Mucosa of gallbladder (tissue), 1 donor: ENCODE results near the gene MAST1. TPM values are rescaled to one million over a fixed set of nuclear protein-coding genes. Genes with fewer than 3 reads are reported as not detected.
"Not testable (repeated sequence)": the region's sequence is repeated elsewhere in the genome, so short reads cannot be mapped to it uniquely, and the experiment has no call there.

Experiments
- DNase-seq: peaks from one replicate; pipeline ENCODE4 v3.0.0-alpha.2; 2020; ENCODE audit warnings: low spot score
- total RNA-seq: library from RNA; stranded (reverse); gene quantifications from one replicate; pipeline ENCODE4 v1.2.1, GENCODE V29; 2021
- donor health status: DM: no; HTN: no; CAD: no.

MAST1 gene
- total RNA-seq, 1 donor from 2014 or later = 0.83 TPM

DNA sequence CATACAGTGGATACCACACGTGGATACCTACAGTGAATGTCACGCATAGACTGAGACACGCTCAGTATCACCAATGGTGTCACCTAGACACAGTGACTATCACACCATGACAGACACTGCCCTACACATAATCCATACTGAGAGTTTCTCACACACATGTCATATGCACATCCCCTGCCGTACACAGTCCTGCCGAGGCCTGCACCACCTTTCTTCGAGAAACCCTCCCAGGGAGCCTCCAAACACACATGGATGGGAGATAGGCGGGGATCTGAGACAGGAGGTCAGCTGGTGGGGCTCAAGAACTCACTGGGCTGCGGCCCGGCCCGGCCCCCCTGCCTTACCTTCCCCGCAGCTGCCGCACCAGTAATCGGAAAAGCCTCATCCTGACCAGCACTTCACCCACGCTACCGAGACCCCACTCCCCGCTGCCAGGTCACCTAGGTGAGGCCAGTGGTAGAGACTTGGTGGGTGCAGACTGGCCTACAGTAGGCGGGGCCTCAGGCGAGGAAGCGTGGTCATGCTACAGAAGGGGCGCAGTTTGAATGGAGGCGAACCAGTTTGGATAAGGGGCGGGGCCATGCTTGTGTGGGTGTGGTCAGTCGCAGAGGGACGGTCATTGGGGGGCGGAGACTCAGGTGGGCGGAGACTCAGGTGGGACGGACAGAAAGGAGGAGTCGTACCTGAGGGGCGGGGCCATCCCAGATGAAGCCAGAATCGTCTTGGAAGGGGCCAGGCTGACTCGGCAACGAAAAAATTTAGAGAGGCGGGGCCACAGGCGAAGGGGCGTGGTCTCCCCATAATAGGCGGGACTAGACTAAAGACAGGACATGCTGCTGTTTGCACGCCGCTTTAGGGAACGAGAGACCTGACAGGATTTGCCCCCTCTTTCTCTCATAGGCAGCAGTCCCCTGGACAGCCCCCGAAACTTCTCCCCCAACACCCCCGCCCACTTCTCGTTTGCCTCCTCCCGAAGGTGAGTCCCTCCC, 2.1 kb downstream of the MAST1 start:
- DNase-seq = peak; percentile 35

DNA sequence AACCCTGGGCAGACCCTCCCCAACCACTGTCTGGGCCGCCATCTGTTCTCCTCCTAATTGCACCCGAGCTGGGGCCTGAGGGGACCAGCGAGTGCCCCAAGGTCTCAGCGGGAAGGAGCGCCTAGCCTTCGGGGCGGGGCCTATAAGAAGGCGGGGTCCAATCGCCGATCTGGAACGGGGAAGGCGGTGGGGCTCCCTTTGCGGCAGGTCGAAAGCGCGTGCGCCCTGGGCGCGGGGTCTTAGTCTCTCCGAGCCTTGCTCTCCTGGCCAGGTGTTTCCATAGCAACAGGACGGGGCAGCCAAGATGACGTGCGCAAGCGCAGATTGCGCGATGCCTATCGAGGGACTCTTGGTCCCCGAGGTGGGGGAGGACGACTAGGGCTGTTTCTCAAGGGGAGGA, 2.8 kb downstream of the MAST1 start:
- no peak for DNase-seq

DNA sequence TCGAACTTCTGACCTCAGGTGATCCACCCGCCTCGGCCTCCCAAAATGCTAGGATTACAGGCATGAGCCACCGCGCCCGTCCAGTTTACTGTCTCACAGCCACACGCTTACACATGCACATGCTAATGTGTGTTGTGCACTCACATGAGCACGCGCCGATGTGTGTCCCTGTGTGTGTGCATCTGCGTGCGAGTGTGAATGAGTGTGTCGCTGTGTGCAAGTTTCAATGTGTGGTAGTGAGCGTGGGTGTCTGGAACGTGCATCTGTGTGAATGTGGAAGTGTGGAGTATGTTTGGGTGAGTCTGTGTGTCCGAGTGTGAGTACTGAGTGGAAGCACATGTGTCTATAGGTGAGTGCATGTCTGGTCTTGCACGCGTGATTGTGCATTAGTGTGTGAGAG, 4.2 kb downstream of the MAST1 start:
- DNase-seq = no peak

DNA sequence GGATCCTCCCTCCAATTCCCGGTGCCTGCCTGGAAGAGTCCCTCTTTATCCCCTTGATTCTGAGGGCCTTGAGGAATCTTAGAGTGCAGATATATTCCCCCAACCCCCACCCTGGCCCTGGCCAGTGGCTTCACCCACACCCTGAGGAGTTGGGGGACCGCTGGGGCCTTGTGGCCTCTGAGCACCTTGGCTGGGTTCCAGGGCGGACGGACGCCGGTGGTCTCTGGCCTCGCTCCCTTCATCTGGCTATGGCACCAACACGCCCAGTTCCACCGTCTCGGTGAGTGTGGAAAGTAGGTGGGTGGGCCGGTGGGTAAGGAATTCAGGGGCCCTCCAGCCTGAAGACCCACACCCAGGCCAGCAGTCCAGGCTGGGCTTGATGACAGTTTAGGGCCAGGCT, 5.0 kb downstream of the MAST1 start:
- DNase-seq = no peak

DNA sequence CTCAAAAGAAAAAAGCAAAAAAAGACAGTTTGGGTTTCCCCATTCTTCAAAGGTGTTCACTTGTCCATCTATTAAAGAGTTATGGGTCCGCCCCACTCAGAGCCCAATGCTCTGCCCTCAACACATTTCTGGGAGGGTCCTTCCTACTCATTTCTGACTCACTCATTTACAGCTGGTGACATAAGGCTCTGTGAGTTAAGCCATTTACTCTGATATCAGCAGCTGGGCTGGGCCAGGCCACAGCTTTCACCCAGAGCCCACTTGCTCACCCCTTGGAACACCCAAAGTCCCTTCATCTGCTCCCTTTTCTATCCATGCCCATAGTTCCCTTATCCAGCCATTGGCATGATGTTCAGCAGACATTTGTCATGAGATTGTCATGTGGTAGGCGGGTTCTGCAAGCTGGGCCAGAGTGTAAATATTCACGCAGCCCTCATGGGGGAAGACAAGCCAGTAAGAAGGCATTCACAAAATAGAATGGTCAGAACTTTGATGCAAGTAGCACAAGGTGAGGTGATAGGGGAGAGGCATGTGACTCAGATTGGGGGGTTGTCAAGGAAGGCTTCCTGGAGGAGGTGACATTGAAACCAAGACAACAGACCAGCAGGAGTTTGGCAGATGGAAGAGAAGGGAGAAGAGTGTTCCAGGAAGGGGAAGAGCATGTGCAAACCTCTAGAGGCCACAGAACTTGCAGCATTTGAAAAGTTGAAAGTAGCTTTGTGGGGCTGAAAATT, 5.9 kb downstream of the MAST1 start:
- DNase-seq = no peak

DNA sequence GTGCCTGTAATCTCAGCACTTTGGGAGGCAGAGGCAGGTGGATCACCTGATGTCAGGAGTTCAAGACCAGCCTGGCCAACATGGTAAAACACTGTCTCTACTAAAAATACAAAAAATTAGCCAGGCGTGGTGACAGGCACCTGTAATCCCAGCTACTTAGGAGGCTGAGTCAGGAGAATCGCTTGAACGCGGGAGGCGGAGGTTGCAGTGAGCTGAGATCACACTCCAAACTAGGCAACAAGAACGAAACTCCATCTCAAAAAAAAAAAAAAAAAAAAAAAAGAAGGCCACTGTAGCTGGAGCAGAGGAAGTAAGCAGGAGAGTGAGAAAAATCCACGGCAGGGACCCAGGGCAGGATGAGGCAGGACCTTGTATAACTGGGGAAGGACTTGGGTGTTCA, 8.3 kb downstream of the MAST1 start:
- not testable (repeated sequence) for DNase-seq

DNA sequence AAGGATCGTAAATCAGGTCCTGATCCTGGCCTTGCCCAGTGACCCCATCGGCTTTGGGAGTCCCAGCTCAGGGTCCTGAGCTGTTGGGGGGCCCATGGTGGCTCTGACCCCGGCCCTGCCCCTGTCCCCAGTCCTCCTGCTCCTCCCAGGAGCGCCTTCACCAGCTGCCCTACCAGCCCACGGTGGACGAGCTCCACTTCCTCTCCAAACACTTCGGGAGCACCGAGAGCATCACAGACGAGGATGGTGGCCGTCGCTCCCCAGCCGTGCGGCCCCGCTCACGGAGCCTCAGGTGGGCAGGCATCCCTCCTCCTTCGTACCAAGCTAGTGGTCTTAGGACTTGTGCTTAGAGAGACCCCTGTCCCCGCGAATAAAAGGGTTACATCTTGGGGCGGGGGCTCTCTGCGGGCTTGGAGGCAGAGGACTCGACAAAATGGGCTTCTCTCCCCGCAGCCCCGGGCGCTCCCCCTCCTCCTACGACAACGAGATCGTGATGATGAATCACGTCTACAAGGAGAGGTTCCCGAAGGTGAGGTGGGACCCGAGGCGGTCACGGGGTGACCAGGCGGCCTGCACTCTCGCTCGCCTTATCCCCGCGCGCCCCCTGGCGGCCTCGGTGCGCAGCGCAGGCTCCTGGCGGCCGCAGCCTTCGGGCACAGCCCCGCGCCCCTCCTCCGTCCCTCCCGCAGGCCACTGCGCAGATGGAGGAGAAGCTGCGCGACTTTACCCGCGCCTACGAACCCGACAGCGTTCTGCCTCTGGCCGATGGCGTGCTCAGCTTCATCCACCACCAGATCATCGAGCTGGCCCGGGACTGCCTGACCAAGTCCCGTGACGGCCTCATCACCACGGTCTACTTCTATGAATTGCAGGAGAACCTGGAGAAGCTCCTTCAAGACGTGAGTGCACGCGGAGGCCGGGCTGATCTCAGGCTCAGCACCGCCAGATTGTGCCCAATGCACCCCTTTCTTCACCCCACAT, 9.1 kb downstream of the MAST1 start:
- peak; percentile 81 for DNase-seq

DNA sequence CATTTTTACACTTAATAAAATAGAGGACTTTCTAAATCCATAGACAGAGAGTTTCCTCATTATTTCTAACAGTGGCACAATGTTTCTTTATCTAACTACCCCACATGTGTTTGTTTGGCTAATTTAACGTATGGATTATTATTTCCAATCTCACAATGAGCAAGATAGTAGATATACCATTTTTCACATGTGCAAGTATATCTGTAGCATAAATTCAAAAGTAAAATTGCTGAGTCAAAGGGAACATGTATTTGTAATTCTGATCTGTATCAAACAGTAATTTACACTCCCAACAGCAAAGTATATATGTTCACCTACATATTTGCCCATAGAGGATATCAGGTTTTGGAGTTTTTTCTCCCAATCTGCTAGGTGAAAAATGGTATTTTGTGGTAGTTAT, 18.3 kb downstream of the MAST1 start:
- no peak for DNase-seq

DNA sequence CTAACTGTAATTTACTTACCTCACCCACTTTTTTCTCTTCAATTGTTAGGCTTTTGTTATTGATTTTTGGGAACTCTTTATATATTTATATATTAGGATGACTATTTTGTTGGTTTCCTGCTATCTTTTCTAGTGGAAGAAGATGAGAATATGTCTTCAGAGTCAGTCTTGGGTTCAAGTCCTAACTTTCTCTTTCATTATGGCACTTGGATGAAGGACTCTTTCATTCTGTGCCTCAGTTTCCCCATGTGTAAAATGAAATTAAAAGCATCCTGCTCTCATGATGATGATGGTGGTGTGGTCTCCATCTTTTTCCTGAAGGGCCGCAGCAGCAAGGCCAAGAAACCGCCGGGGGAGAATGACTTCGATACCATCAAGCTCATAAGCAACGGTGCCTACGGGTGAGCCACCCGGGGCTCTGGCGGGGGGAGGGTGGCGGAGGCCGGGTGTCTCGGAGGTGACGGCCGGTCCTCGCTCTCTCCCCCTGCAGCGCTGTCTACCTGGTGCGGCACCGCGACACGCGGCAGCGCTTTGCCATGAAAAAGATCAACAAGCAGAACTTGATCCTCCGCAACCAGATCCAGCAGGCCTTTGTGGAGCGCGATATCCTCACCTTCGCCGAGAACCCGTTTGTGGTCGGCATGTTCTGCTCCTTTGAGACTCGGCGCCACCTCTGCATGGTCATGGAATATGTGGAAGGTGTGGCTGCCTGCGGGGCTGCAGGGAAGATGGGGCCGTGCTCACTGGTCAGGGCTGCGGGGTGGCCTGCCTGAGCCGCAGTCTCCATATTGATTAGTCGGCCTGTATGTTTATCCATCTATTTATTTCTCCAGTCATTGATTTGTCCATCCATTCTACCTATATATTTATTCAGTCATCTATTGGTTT, 20.0 kb downstream of the MAST1 start:
- DNase-seq = no peak

DNA sequence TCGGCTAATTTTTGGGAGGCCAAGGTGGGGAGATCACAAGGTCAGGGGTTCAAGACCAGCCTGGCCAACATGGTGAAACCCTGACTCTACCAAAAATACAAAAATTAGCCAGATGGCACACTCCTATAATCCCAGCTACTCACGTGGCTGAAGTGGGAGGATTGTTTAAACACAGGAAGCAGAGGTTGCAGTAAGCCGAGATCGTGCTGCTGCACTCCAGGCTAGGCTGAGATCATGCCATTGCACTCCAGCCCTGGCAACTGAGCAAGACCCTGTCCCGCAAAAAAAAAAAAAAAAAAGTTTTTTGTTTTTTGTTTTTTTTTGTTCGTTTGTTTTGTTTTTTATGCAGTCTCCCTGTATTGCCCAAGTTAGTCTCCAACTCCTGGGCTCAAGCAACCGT, 21.2 kb downstream of the MAST1 start:
- no peak for DNase-seq

DNA sequence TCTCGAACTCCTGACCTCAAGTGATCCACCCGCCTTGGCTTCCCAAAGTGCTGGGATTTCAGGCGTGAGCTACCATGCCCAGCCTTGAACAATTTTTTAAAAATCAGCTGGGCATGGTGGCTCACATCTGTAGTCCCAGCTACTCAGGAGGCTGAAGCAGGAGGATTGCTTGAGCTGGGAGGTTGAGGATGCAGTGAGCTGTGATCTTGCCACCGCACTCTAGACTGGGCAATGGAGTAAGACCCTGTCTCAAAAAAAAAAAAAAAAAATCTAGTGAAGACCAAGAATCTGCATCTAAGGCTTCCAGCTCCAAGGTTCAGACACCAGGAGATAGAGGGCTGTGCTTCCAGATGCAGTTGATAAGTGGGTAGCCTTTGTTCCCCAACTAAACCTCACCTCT, 25.8 kb downstream of the MAST1 start:
- no peak for DNase-seq

DNA sequence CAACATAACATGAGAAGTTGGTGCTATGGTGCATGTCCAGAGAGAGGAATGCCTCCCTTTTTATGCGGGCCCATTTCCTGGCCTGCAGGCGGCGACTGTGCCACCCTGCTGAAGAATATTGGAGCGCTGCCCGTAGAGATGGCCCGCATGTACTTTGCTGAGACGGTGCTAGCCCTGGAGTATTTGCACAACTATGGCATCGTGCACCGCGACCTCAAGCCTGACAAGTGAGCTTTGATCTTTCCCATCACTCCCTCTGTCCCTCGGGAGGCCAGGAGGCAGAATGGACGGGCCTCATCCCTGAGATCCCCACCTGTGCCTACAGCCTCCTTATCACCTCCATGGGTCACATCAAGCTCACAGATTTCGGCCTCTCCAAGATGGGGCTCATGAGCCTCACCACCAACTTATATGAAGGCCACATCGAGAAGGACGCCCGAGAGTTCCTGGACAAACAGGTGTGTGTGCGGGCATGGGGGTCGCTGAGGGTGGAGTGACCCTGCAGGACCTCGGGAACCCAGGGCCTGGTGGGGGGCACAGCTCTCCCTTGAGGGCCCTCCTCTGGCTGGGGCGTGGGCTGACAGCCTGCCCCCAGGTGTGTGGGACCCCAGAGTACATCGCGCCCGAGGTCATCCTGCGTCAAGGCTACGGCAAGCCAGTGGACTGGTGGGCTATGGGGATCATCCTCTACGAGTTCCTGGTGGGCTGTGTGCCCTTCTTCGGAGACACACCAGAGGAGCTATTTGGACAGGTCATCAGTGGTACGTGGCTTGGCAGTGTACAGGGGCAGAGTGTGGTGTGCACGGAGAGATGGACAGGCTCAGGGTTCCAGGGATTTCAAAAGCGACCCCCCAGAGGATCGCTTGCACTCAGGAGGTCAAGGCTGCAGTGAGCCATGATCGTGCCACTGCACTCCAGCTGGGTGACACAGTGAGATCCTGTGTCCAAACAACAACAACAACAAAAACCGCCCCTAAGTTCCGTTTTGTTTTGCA, 26.7 kb downstream of the MAST1 start:
- no peak for DNase-seq

DNA sequence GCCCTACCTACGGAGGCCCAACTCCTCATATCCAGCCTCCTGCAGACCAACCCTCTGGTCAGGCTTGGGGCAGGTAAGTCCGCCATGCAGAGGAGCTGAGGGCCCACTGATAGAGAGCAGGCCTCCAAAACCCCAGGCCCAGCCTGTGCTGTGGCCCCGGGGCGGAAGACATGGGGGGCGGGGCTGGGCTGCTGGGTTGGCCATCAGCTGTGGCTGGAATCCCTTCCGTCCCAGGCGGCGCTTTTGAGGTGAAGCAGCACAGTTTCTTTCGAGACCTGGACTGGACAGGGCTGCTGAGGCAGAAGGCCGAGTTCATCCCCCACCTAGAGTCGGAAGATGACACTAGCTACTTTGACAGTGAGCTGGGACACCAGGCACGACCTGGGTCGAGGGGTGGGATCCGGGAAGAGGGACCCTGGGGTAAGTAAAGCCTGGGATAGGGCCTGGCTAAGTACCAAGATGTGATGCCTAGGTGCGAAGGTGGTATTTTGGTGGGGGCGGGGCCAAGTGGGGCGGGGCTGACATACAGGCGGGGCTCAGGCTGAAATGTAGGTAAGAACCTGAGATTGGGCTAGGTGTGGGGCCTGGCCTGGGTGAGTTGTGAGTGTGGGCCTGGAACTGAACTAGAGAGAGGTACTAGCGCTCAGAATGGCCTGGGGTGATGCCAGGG, 27.6 kb downstream of the MAST1 start:
- no peak for DNase-seq

DNA sequence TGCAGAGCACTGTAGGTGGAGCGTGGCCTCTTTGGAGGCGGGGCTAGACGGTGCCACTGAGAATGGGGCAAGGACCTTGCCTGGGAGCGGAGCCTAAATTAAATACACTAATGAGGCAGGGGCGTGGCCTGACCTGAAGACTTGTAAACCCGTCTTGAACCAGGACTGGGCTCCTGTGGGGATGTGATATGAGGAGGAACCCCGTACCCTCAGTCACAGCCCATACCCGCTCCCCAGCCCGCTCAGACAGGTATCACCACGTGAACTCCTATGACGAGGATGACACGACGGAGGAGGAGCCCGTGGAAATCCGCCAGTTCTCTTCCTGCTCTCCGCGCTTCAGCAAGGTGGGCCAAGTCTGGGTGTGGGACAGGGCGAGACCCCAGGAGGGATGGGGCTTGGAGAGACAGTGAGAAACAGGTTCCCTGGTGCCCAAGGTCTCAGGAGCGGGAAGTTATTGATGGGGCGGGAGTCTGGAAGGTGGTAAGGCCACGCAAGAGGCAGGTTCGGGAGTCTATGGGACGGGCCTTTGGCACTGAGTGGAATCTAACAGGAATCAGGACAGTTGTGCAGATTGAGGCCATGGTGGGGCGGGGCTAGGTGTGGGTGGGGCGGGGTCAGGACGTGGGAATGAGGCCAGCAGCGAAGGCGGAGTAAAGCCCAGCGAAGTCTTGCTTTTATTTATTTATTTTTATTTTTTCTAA, 28.3 kb downstream of the MAST1 start:
- DNase-seq = no peak

DNA sequence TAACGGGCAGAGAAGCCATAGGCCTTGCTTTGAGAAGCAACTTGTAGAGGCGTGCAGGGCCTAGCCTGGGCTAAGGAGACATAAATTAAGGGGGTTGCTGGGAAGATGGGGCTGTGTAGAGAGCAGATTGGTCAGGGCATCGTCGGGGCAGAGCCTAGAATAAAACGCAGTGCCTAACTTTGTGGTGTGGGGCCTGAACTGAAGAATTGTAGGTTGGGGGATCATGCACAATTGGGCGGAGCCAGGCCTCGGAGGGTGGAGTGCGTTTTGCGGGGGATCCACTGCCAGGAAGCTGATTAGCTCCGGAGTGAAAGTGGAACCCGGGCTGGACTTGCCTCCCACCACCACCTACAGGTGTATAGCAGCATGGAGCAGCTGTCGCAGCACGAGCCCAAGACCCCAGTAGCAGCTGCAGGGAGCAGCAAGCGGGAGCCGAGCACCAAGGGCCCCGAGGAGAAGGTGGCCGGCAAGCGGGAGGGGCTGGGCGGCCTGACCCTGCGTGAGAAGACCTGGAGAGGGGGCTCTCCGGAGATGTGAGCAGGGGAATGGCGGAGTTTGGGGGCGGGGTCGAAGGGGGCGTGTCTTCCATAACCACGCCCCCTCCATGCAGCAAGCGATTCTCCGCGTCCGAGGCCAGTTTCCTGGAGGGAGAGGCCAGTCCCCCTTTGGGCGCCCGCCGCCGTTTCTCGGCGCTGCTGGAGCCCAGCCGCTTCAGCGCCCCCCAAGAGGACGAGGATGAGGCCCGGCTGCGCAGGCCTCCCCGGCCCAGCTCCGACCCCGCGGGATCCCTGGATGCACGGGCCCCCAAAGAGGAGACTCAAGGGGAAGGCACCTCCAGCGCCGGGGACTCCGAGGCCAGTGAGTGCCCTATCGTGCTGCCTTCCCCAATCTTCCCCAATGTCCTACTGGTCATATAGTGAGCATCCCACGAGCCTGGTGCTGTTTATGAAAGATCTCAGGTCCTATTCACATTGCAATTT, 29.1 kb downstream of the MAST1 start:
- DNase-seq = peak; percentile 47

DNA sequence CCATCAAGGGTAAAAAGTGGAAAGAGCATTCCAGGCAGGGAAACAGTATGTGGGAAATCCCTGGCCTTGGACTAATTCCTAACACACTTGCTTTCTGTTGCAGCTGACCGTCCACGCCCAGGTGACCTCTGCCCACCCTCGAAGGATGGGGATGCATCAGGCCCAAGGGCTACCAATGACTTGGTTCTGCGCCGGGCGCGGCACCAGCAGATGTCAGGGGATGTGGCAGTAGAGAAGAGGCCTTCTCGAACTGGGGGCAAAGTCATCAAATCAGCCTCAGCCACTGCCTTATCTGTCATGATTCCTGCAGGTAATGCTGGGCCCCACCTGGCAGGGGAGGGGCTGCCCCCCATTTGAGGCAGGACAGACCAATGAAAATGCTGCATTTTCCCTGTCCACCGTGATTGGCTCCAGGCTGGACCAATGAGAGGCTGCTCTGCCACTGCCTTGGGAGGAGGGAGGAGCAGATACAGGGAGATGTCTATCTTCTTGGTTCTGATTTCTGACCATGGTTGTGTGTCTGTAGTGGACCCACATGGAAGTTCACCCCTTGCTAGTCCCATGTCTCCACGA, 30.3 kb downstream of the MAST1 start:
- DNase-seq = no peak

DNA sequence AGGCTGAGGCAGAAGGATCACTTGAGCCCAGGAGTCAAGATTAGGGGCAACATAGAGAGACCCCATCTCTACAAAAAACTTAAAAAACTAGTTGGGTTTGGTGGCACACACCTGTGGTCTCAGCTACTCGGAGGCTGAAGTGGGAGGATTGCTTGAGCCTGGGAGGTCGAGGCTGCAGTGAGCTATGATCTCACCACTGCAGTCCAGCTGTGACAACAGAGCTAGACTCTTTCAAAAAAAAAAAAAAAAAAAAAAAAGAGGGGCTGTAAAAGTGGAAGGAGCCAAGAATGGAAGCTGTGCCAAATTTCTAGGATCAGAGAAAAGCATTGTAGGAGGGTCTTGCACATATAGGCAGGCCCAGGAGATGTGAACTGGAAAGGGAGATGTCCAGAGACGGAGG, 33.4 kb downstream of the MAST1 start:
- no peak for DNase-seq
